Measurements from ENCODE around the gene MAP3K19. TPM values are rescaled to one million over a fixed set of nuclear protein-coding genes. Genes with fewer than 3 reads are reported as not detected.

The MAP3K19 gene
- total and polyA plus RNA-seq, 2 donors = 0.05 to 0.11 TPM

DNA sequence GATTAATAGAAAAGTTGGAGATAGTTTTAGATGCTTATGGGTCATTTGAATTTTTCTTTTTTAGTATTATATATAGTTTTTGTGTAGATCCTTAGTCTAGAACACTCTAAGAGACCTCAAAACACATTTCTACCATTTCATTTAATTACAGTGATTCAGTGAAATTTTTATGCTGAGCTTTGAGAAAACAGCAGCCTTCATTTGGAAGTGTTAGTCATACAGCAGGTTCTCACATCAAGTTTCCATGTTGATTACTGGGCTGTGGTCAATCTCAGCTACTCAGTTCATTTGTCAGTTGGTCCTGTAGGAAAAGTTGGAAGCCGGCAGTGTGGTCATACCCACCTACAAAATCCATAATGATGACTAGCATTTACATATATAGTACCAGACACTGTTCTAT is 37.9 kb downstream of the MAP3K19 start:
- DNase-seq (ENCODE audit: low read depth in 6 of 9, low spot score in 9 of 9) = no peak
- Histone ChIP-seq H3K9me3 (ENCODE audit: control insufficient read depth in 2 of 2, insufficient read depth in 1 of 2, low read length in 1 of 2) (no peaks in the 10 kb centered on the region), H3K4me1 (ENCODE audit: control insufficient read depth in 2 of 2, insufficient read depth in 2 of 2, low read length in 2 of 2) (no peaks in the 10 kb centered on the region), H3K27ac (ENCODE audit: low read depth in 1 of 2, low read length in 1 of 2) (no peak overlapping the region), H3K4me3 (ENCODE audit: low read length in 2 of 2) (no peak overlapping the region), H3K36me3 (ENCODE audit: control insufficient read depth in 2 of 2, insufficient read depth in 2 of 2, low read length in 1 of 2) (no peaks in the 10 kb centered on the region), H3K27me3 (ENCODE audit: control insufficient read depth in 2 of 2, insufficient read depth in 1 of 2, low read length in 1 of 2) (peaks cover 0 to 5% of the 10 kb centered on the region in 2 donors)
- WGBS = 100% methylated on average over 1 of the region's 1 CpG

DNA sequence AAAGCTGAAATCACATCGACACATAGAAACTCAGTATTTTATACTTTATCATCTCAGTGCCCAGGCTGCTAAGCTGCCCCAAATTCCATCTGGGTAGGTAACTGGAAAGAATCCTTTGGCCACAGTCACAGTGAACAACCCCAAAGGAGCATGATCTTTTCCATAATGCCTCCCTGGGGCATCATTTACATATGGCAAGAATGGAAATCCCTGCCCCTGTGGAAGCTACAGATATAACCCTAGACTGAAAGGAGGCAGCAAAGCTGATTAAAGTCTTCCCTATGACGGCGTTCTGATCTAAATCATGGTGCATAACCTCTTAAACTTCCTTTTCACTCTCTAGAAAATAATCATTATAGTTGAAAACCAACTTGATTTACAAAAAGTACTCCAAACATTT is 41.5 kb downstream of the MAP3K19 start:
- no peak for DNase-seq (ENCODE audit: low read depth in 6 of 9, low spot score in 9 of 9)
- Histone ChIP-seq H3K36me3 (ENCODE audit: control insufficient read depth in 2 of 2, insufficient read depth in 2 of 2, low read length in 1 of 2) (no peaks in the 10 kb centered on the region), H3K4me3 (ENCODE audit: low read length in 2 of 2) (no peak overlapping the region), H3K27me3 (ENCODE audit: control insufficient read depth in 2 of 2, insufficient read depth in 1 of 2, low read length in 1 of 2) (peaks cover 0 to 5% of the 10 kb centered on the region in 2 donors), H3K9me3 (ENCODE audit: control insufficient read depth in 2 of 2, insufficient read depth in 1 of 2, low read length in 1 of 2) (no peaks in the 10 kb centered on the region), H3K27ac (ENCODE audit: low read depth in 1 of 2, low read length in 1 of 2) (no peak overlapping the region), H3K4me1 (ENCODE audit: control insufficient read depth in 2 of 2, insufficient read depth in 2 of 2, low read length in 2 of 2) (no peaks in the 10 kb centered on the region)
- WGBS = 77% methylated on average over 3 of the region's 3 CpGs

DNA sequence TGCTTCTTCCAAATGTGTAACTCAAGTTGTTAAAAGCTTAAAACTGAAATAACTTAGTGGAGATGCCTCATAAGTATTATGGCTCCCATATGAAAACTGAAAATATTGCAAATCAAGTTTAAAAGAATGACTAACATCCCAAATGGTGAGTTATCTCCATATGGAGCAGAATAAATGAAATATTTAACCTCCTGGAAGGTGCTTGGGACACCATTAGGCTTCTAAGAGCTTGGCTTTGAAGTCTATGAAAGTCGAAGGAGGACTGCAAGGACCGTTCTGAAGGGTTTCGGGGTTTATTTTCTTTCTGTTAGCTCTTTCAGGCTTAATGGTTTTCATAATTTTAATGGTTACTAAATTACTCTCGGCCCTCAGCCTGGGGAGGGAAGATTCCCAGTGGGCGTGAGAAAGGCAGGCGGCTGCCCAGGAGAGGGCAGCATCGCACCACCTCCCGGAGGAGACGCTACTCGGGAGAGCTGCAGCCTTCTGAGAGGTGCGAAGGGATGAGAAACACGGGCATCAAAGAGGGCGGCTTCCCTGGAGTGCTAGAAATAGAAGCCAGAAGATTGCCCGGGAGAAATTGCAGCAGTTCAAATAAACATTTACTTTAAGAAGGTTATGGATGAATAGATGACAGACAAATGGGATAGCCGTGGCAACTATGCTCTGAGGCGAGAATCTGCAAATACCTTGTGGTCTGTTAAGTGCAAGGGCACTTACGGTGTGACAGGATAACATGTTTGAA is 43.1 kb downstream of the MAP3K19 start:
- DNase-seq (ENCODE audit: low read depth in 6 of 9, low spot score in 9 of 9) = peak; percentile 32 to 77 (median 57)
- H3K27me3 ChIP-seq (ENCODE audit: control insufficient read depth in 2 of 2, insufficient read depth in 1 of 2, low read length in 1 of 2) = peaks cover 0 to 5% of the 10 kb centered on the region in 2 donors
- 16% methylated on average over 17 of the region's 17 CpGs for WGBS
- H3K4me3 ChIP-seq (ENCODE audit: low read length in 2 of 2) = no peak overlapping the region
- H3K9me3 ChIP-seq (ENCODE audit: control insufficient read depth in 2 of 2, insufficient read depth in 1 of 2, low read length in 1 of 2) = no peaks in the 10 kb centered on the region
- H3K4me1 ChIP-seq (ENCODE audit: control insufficient read depth in 2 of 2, insufficient read depth in 2 of 2, low read length in 2 of 2) = no peaks in the 10 kb centered on the region
- no peak overlapping the region for H3K27ac ChIP-seq (ENCODE audit: low read depth in 1 of 2, low read length in 1 of 2)
- H3K36me3 ChIP-seq (ENCODE audit: control insufficient read depth in 2 of 2, insufficient read depth in 2 of 2, low read length in 1 of 2) = no peaks in the 10 kb centered on the region

- no peak for DNase-seq (ENCODE audit: low read depth in 6 of 9, low spot score in 9 of 9)
- peaks cover 0 to 5% of the 10 kb centered on the region in 2 donors for H3K27me3 ChIP-seq (ENCODE audit: control insufficient read depth in 2 of 2, insufficient read depth in 1 of 2, low read length in 1 of 2)
- WGBS = 95% methylated on average over 4 of the region's 4 CpGs
Measured at GRCh38 chr2:135002836-135003235, 44.4 kb downstream of the MAP3K19 start.

DNA sequence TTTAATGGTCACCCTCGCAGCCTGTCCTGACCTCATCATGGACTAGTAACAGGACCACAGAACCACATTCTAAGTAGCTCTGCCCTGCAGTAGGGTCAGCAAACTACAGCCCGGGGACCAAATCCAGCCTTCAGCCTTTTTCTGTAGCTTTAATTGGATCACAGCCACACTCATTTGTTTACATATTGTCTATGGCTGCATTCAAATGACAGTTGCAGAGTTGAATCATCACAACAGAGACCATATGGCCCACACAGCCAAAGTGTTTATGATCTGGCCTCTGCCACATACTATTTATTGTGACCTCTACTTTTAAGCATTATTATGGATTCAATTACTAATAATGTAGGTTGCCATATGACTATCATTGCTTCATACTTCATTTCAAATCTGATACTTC is 47.7 kb downstream of the MAP3K19 start:
- no peaks in the 10 kb centered on the region for H3K36me3 ChIP-seq (ENCODE audit: control insufficient read depth in 2 of 2, insufficient read depth in 2 of 2, low read length in 1 of 2)
- H3K9me3 ChIP-seq (ENCODE audit: control insufficient read depth in 2 of 2, insufficient read depth in 1 of 2, low read length in 1 of 2) = no peaks in the 10 kb centered on the region
- H3K4me1 ChIP-seq (ENCODE audit: control insufficient read depth in 2 of 2, insufficient read depth in 2 of 2, low read length in 2 of 2) = no peaks in the 10 kb centered on the region
- no peak overlapping the region for H3K27ac ChIP-seq (ENCODE audit: low read depth in 1 of 2, low read length in 1 of 2)
- no peaks in the 10 kb centered on the region for H3K27me3 ChIP-seq (ENCODE audit: control insufficient read depth in 2 of 2, insufficient read depth in 1 of 2, low read length in 1 of 2)
- no peak for DNase-seq (ENCODE audit: low read depth in 6 of 9, low spot score in 9 of 9)
- WGBS = 96% methylated on average over 2 of the region's 2 CpGs
- no peak overlapping the region for H3K4me3 ChIP-seq (ENCODE audit: low read length in 2 of 2)

More at GRCh38 chr2:135002836-135003235, 44.4 kb downstream of the MAP3K19 start:
- Histone ChIP-seq H3K9me3 (ENCODE audit: control insufficient read depth in 2 of 2, insufficient read depth in 1 of 2, low read length in 1 of 2) (no peaks in the 10 kb centered on the region), H3K36me3 (ENCODE audit: control insufficient read depth in 2 of 2, insufficient read depth in 2 of 2, low read length in 1 of 2) (no peaks in the 10 kb centered on the region), H3K4me3 (ENCODE audit: low read length in 2 of 2) (no peak overlapping the region), H3K4me1 (ENCODE audit: control insufficient read depth in 2 of 2, insufficient read depth in 2 of 2, low read length in 2 of 2) (no peaks in the 10 kb centered on the region), H3K27ac (ENCODE audit: low read depth in 1 of 2, low read length in 1 of 2) (no peak overlapping the region)

- no peak overlapping the region for H3K27ac ChIP-seq (ENCODE audit: low read depth in 1 of 2, low read length in 1 of 2)
- DNase-seq (ENCODE audit: low read depth in 6 of 9, low spot score in 9 of 9) = peak in 2 of 9 donors; percentile 11 to 40
- H3K27me3 ChIP-seq (ENCODE audit: control insufficient read depth in 2 of 2, insufficient read depth in 1 of 2, low read length in 1 of 2) = no peaks in the 10 kb centered on the region
- 35% methylated on average over 3 of the region's 3 CpGs for WGBS
- no peak overlapping the region for H3K4me3 ChIP-seq (ENCODE audit: low read length in 2 of 2)
- no peaks in the 10 kb centered on the region for H3K4me1 ChIP-seq (ENCODE audit: control insufficient read depth in 2 of 2, insufficient read depth in 2 of 2, low read length in 2 of 2)
- peaks cover 0 to 5% of the 10 kb centered on the region in 2 donors for H3K9me3 ChIP-seq (ENCODE audit: control insufficient read depth in 2 of 2, insufficient read depth in 1 of 2, low read length in 1 of 2)
- no peaks in the 10 kb centered on the region for H3K36me3 ChIP-seq (ENCODE audit: control insufficient read depth in 2 of 2, insufficient read depth in 2 of 2, low read length in 1 of 2)
Measured at GRCh38 chr2:134988994-134989605, 58.1 kb downstream of the MAP3K19 start.

GRCh38 chr2:134985061-134985460 is 62.2 kb downstream of the MAP3K19 start:
- H3K27me3 ChIP-seq (ENCODE audit: control insufficient read depth in 2 of 2, insufficient read depth in 1 of 2, low read length in 1 of 2) = no peaks in the 10 kb centered on the region
- DNase-seq (ENCODE audit: low read depth in 6 of 9, low spot score in 9 of 9) = no peak
- H3K9me3 ChIP-seq (ENCODE audit: control insufficient read depth in 2 of 2, insufficient read depth in 1 of 2, low read length in 1 of 2) = peaks cover 0 to 8% of the 10 kb centered on the region in 2 donors
- H3K4me1 ChIP-seq (ENCODE audit: control insufficient read depth in 2 of 2, insufficient read depth in 2 of 2, low read length in 2 of 2) = no peaks in the 10 kb centered on the region
- no peaks in the 10 kb centered on the region for H3K36me3 ChIP-seq (ENCODE audit: control insufficient read depth in 2 of 2, insufficient read depth in 2 of 2, low read length in 1 of 2)
- H3K27ac ChIP-seq (ENCODE audit: low read depth in 1 of 2, low read length in 1 of 2) = no peak overlapping the region
- WGBS = 97% methylated on average over 3 of the region's 3 CpGs
- H3K4me3 ChIP-seq (ENCODE audit: low read length in 2 of 2) = no peak overlapping the region

DNA sequence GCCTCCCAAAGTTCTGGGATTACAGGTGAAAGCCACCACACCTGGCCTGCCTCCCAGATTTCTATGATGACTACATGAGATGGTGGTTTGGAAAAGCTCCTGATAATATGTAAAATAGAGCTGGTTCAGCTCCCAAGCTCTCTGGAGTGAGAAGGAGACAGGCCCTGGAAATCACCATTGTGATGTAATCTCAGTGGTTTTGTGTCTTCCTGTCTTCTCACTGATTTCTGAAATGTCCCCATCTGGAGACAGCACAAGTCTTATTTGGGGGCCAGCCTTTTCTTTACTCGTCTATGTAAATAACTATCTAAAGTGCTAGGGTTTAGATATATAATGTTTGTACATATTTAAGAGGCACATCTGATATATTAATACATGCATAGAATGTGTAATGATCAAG is 64.6 kb downstream of the MAP3K19 start:
- Histone ChIP-seq H3K36me3 (ENCODE audit: control insufficient read depth in 2 of 2, insufficient read depth in 2 of 2, low read length in 1 of 2) (no peaks in the 10 kb centered on the region), H3K9me3 (ENCODE audit: control insufficient read depth in 2 of 2, insufficient read depth in 1 of 2, low read length in 1 of 2) (peaks cover 0 to 8% of the 10 kb centered on the region in 2 donors), H3K4me1 (ENCODE audit: control insufficient read depth in 2 of 2, insufficient read depth in 2 of 2, low read length in 2 of 2) (no peaks in the 10 kb centered on the region), H3K27me3 (ENCODE audit: control insufficient read depth in 2 of 2, insufficient read depth in 1 of 2, low read length in 1 of 2) (no peaks in the 10 kb centered on the region), H3K4me3 (ENCODE audit: low read length in 2 of 2) (no peak overlapping the region), H3K27ac (ENCODE audit: low read depth in 1 of 2, low read length in 1 of 2) (no peak overlapping the region)
- 28% methylated on average over 1 of the region's 1 CpG for WGBS
- DNase-seq (ENCODE audit: low read depth in 6 of 9, low spot score in 9 of 9) = no peak

DNA sequence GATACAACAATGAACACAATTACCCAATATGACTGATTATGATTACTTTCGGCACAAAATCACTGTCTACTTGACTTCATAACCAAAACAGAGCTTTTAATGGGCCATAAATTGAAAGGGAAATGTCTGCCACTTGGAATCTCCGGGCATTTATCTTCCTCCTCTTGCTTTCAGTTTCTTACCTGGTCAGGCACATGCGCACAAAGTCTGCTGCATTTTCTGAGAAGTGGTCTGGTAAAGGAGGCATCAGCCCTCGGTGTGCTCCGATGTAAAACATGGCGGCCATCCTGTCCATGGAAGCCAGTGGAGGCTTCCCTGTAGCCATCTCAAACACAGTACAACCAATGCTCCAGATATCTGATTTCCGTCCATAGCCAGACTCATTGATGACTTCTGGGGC is 66.6 kb downstream of the MAP3K19 start:
- H3K27ac ChIP-seq (ENCODE audit: low read depth in 1 of 2, low read length in 1 of 2) = no peak overlapping the region
- no peaks in the 10 kb centered on the region for H3K4me1 ChIP-seq (ENCODE audit: control insufficient read depth in 2 of 2, insufficient read depth in 2 of 2, low read length in 2 of 2)
- no peak for DNase-seq (ENCODE audit: low read depth in 6 of 9, low spot score in 9 of 9)
- no peak overlapping the region for H3K4me3 ChIP-seq (ENCODE audit: low read length in 2 of 2)
- WGBS = 99% methylated on average over 7 of the region's 7 CpGs
- peaks cover 0 to 11% of the 10 kb centered on the region in 2 donors for H3K9me3 ChIP-seq (ENCODE audit: control insufficient read depth in 2 of 2, insufficient read depth in 1 of 2, low read length in 1 of 2)
- no peaks in the 10 kb centered on the region for H3K36me3 ChIP-seq (ENCODE audit: control insufficient read depth in 2 of 2, insufficient read depth in 2 of 2, low read length in 1 of 2)
- no peaks in the 10 kb centered on the region for H3K27me3 ChIP-seq (ENCODE audit: control insufficient read depth in 2 of 2, insufficient read depth in 1 of 2, low read length in 1 of 2)
